Measurements from ENCODE around the gene SYNGR3.

- TF ChIP-seq POLR2A (IDR thresholded peaks at IDR 0.05; ENCODE audit: low read depth, low read length) (no peak), POU2F2 (IDR thresholded peaks at IDR 0.05; ENCODE audit: low read depth, low read length) (no peak), TAF1 (IDR thresholded peaks at IDR 0.05; ENCODE audit: low read depth, low read length) (no peak), POLR2AphosphoS5 (IDR thresholded peaks at IDR 0.05; ENCODE audit: low read depth, low read length) (no peak), SPI1 (IDR thresholded peaks at IDR 0.05; ENCODE audit: low read depth, low read length) (no peak)
These were observed 8.4 kb upstream of the SYNGR3 start, which contains the start of gene NOXO1 for GRCh38 chr16:1981398-1981836.

All from GM12891 (cell line).